ENCODE results near the gene PCSK6.

PCSK6 gene

GRCh38 chr15:101528917-101529299 lies 39.4 kb upstream of the PCSK6 start:
- no peak for TF ChIP-seq CTCF (IDR thresholded peaks at IDR 0.05)
- DNase-seq (ENCODE audit: low spot score) = no peak
- H3K27ac ChIP-seq = no peak overlapping the region
- H3K4me3 ChIP-seq = no peak overlapping the region

DNA sequence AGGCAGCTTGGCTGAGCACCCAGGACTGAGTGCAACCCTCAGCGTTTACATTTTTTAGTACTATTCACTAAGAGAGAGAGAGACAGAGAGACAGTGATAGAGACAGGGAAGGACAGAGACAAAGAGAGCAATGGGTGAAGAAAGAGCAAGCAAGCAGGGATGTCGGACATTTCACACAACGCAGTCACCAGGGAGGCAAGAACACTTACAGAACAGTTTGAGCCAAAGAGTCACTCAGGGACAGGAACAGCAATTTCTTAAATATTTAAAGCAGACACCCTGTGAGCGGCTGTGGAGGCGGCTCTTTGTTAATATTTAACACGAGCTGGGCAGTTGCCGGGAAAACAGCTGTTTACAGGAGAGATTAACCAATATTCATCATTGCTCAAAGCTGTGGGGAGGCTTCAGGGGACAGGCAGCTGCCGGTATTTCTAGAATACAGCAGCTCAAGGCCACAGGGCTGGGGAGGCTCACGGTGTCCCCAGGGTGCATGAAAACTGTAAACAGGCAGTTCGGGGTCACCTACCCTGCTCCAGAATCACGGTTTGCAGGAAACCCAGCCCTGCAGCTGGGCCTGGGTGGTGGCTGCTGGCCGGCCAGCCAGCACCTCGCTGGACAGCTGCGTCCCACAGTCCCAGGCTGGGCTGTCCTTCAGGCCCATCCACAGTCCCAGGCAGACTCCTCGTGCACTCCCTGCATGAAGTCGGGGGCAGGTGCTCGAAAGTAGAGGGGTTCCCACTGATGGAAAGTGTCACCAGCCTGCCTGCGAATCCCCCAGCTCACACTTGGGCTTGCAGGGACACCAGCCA lies 38.8 kb upstream of the PCSK6 start:
- Histone ChIP-seq H3K4me3 (no peak overlapping the region), H3K27ac (peak overlapping the region in 1 of 2 donors; percentile 5)
- TF ChIP-seq CTCF (IDR thresholded peaks at IDR 0.05) = no peak
- DNase-seq (ENCODE audit: low spot score) = no peak

GRCh38 chr15:101526890-101527289 lies 37.4 kb upstream of the PCSK6 start:
- no peak overlapping the region for H3K27ac ChIP-seq
- no peak overlapping the region for H3K4me3 ChIP-seq
- no peak for TF ChIP-seq CTCF (IDR thresholded peaks at IDR 0.05)
- DNase-seq (ENCODE audit: low spot score) = no peak

GRCh38 chr15:101526442-101526841 lies 36.9 kb upstream of the PCSK6 start:
- no peak for TF ChIP-seq CTCF (IDR thresholded peaks at IDR 0.05)
- H3K4me3 ChIP-seq = no peak overlapping the region
- DNase-seq (ENCODE audit: low spot score) = no peak
- no peak overlapping the region for H3K27ac ChIP-seq

DNA sequence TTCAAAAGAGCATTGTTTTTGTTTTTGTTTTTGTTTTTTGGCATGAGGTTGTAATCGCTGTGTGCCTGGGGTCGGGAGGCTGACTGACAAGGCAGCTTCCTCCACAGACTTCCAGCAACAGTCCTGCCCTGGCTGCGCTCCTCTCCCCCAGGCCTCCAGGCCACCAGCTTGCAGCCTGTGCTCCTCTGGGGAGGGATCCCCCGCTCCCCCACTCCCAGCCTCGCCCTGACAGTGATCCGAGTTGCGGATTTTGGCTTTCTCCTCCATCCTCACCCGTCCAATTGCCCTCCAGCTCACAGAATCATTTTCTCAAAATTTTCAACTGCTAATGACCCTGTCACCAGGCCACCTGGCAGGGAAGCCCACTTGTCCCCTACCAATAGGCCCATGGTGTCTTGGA lies 36.5 kb upstream of the PCSK6 start:
- TF ChIP-seq CTCF (IDR thresholded peaks at IDR 0.05) = no peak
- no peak overlapping the region for H3K27ac ChIP-seq
- DNase-seq (ENCODE audit: low spot score) = no peak

GRCh38 chr15:101525087-101525669 lies 35.7 kb upstream of the PCSK6 start:
- no peak for DNase-seq (ENCODE audit: low spot score)
- Histone ChIP-seq H3K4me3 (no peak overlapping the region), H3K27ac (no peak overlapping the region)
- no peak for TF ChIP-seq CTCF (IDR thresholded peaks at IDR 0.05)

More for the DNA sequence above, 36.5 kb upstream of the PCSK6 start:
- H3K4me3 ChIP-seq = no peak overlapping the region

GRCh38 chr15:101523560-101523940 lies 34.0 kb upstream of the PCSK6 start:
- TF ChIP-seq CTCF (IDR thresholded peaks at IDR 0.05) = no peak
- no peak overlapping the region for H3K4me3 ChIP-seq
- no peak overlapping the region for H3K27ac ChIP-seq
- no peak for DNase-seq (ENCODE audit: low spot score)

All from coronary artery (tissue), 2 donors.